Cerebellar nuclear complex (tissue), 1 donor: Measurements from ENCODE around the gene NDRG2.
"Not testable (repeated sequence)": the region's sequence is repeated elsewhere in the genome, so short reads cannot be mapped to it uniquely, and the experiment has no call there.

ENCODE experiments used
- DNase-seq, 2 experiments: peaks; one replicate each; lab custom pipeline; 2025; lab: John Stamatoyannopoulos, UW

The NDRG2 gene

DNA sequence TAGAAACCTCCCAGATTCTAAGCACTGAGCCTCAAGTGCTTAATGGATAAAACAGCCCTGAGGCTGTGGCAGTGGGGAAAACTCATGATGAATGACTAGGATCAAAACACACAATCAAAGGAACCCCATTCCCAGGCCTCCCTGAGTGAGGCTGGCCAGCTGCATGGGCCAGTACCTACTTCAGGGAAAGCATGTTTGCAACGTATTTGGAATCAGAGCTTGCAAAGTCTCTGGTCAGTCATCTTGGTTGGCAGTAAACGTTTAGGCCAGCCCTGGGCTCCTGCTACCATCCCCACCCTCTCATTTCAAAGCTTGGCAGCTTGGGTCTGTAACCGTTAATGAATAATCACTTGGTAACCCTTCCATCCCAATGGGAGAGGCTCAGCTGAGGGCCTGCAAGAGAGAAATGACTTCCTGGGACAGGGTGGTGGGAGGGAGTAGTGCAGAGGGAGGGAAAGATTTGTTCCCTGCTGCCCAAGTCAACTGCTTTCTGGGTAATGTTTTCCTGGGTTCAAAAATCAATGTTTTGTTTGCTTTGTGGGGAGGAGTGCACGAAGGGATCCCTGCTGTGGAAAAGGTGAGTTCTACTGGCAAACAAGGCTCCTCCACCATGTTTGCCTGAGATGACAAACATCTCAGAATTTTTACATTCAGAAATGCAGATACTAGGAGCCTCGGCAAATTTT is 30.7 kb upstream of the NDRG2 start:
- no peak for DNase-seq

DNA sequence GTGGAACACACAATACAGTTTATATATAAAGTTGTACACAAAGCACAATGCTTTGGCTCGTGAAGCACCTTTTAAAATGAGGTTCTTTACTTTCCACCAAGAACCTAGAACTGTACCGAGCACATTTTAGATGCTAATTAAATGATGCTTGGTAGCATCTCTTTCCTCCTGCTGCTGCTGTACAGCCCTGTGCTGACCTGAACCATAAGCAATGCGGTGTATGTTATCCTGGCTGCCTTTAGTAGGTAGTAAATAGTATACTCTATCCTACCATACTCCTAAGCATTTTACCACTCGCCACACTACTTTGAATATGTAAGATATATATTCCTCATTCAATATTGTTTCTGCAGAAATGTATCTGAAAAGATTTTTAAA is 29.9 kb upstream of the NDRG2 start:
- DNase-seq, result no peak

DNA sequence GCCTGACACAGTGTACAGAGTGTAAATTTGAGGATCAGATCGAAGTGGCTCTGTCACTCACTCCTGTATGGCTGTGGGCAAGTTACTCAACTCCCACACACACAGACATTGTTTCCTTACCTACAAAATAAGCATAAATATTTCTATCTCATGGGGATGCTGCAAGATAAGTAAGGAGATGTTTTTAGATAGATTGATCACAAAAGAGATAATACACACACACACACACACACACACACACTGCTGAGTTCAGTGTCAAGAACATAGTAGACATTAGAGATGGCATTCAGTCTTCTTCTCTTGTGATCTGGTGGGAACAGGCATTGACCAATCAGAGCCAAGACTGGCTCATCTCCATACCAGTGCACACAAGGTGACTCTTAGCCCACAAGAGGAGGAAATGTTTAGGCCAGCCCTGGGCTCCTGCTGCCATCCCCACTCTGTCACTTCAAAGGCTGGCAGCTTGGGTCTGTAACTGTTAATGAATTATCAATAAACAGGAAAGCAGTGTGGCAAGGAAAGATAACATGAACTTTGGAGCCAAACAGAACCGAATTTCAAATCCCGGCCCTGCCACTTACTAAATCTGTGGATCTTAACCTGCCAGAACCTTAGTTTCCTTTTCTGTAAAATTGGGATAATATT is 29.4 kb upstream of the NDRG2 start:
- DNase-seq, result no peak

DNA sequence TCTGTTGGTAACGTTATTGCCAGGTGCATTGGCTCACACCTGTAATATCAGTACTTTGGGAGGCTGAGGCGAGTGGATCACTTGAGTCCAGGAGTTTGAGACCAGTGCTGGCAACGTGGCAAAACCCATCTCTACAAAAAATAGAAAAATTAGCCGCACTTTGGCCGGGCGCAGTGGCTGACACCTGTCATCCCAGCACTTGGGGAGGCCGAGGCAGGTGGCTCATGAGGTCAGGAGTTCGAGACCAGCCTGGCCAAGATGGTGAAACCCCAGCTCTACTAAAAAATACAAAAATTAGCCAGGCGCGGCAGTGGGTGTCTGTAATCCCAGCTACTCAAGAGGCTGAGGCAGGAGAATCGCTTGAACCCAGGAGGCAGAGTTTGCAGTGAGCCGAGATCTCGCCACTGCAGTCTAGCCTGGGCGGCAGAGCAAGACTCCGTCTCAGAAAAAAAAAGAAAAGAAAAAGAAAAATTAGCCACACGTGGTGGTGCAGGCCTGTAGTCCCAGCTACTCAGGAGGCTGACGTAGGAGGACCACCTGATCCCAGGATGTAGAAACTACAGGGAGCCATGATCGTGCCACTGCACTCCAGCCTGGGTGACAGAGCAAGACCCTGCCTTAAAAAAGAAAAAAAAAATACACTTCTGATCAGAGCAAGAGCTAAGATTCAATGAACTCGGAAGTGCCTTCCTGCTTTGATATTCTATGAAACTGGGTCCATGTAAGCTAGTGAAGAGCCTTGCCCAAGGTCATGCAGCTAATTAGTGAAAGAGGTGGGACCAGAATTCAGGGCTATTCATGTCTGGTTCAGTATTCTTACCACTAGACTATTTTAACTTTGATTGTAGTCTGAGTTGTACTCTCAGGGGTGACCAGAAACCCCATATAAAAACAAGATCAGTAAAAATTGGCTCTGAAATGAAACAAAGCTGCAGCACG is 28.6 kb upstream of the NDRG2 start:
- no peak for DNase-seq

DNA sequence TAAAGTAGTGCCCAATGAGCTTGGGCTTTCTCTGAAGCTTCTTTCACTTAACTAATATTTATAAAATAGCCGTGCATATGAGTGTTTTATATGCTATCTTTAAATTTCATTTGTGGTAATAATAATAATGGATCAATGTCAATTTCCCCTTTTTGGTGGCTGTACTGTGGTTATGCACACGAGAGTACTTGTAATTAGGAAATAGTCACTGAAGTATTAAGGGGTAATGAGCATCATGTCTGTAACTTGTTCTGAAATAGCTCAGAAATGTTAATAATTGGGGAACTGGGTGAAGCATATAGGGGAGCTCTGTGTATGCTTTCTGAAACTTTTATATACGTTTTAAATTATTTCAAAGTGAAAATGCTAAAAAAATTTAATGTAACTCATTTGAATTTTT is 25.7 kb upstream of the NDRG2 start:
- DNase-seq, result no peak

DNA sequence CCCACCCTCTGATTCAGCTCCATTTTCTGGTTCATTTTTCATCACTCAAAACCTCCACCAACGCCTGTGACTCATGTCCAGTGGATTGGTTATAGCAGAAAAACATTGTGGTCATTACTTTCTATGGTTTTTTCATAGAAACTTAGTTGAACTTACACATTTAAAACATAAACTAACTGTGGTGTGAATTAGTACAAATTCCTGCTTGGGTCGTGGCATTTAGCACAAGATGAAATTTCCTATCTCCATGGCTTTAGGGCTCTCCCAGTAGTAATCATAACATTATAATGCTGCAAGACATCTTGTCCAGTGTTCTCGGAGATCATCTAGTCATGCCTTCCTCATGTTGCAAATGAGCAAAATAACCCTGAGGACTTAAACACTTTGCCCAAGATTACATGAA is 24.4 kb upstream of the NDRG2 start:
- DNase-seq, result no peak

DNA sequence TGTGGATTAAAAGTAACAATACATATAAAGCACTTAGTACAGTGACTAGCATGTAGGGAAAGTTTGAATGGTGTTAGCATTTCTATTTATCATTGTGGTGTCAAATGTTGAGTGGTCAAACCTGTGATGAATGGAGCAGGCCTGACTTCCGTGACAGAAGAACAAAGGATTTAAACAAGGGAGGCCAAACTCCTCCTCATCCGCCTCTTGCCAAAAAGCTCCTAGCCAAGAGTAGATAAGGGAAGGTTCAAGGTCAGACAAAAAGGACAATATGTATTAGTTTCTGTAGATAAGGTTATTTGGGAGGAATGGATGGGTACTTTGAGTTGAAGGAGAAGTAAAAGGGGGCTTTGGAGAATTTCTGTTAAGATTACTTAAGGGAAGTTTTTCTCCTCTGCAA is 23.8 kb upstream of the NDRG2 start:
- no peak for DNase-seq

DNA sequence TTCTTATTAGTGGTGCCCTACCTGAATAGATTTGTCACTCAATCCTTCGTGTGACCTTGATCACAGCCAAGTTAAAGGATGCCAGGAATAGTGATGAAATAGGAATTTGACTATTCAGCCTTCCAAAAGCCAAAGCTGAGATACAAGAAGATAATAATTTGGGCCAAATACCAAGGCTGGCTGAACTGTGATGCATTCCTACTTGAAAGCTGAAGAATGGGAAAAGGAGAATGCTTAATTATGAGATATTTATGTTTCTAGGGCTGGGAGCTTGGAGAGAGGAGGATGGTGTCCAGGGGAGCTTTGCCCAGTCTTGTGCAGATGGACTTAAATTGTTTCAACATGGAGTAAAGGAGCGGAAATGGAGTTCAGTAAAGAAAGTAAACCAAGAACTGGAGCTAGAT is 22.5 kb upstream of the NDRG2 start:
- DNase-seq, result no peak

DNA sequence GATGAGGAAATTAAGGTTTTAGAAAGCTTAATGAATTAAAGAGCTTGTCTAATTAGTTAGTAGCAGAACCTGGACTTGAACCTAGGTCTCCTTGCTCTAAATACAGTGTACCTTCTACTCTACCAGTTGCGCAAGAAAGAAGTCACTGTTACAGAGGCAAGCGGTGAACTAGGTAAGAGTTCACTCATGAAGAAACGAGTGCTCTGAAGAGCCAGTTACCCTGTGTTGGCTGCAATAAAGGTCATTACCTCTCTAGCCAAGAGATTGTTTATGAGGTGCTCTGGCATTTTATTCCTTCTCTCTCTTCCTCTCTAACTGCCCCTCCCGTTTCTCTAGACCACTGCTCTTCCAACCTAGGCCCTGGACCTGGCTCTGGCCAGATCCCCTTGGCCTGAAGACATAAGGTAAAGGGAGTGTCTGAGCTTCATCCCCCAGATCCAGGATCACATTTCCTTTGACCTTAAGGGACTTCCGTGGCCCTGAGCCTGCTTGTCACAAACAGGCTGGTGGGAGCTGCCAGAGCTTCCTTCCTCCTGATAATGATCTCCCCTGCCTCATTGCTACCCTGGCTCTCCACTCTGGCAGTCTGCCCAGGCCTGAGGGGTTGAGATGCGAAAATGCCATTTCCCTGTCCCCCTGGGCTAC is 19.2 kb upstream of the NDRG2 start:
- DNase-seq, result no peak

DNA sequence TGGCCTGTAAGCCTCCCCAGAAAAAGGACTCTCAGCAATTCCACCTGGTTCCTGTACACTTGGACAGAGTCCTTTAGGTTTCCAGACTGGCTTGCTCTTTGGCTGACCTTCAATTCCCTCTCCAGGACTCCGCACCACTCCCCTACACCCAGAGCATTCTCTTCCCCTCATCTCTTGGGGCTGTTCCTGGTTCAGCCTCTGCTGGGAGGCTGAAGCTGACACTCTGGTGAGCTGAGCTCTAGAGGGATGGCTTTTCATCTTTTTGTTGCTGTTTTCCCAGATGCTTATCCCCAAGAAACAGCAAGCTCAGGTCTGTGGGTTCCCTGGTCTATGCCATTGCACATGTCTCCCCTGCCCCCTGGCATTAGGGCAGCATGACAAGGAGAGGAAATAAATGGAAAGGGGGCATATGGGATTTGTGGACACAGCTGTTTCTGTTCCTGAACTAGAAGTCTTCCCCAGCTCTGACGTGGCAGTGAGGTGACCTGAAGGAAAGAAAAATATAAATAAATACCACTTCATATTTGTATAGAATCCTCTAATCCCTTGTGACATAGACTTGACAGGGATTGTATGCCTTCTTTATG is 18.6 kb upstream of the NDRG2 start:
- DNase-seq, result no peak

DNA sequence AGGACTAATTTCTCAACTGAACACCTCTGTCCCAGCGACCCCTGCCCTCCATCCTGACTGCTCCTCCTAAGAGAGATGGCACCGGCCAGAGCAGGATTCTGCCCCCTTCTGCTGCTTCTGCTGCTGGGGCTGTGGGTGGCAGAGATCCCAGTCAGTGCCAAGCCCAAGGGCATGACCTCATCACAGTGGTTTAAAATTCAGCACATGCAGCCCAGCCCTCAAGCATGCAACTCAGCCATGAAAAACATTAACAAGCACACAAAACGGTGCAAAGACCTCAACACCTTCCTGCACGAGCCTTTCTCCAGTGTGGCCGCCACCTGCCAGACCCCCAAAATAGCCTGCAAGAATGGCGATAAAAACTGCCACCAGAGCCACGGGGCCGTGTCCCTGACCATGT is 18.1 kb upstream of the NDRG2 start:
- DNase-seq, result no peak

DNA sequence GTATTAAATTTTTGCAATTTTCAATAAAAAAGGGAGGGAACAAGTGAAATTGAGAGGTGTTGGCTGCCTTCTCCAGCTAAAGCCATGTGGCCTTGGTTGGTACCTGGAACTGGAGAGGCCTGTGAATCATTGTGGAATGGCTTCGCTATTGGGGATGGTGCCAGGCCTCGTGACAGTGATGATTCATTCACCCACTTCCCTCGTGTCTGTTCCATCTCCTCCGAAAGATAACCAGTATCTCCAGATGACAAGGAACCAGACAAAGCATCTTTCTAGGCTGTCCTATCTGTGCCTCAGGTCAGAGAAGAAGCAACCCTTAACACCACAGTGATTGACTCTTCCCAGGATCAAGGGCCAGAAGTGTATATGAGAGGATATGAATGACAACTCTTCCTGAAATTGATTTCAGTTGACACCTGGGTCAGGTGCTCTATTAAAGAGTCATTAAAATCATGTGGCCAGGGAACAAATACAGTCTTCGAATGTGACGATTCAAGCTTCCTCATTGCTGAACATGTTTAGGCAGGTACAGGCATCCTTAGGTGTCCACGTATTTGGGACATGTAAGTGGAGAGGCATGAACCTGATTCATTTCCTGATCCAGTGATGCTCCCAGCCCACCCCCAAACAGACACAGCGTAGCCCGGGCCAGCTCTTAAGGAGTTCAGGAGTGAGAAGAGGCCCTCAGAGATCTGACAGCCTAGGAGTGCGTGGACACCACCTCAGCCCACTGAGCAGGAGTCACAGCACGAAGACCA is 17.0 kb upstream of the NDRG2 start, which contains the start of gene RNASE7:
RNASE7 (plus strand) TSS at position 687 of the 758 bp plus-strand sequence. CDS start 631 bp downstream, outside the sequence.
- no peak for DNase-seq

DNA sequence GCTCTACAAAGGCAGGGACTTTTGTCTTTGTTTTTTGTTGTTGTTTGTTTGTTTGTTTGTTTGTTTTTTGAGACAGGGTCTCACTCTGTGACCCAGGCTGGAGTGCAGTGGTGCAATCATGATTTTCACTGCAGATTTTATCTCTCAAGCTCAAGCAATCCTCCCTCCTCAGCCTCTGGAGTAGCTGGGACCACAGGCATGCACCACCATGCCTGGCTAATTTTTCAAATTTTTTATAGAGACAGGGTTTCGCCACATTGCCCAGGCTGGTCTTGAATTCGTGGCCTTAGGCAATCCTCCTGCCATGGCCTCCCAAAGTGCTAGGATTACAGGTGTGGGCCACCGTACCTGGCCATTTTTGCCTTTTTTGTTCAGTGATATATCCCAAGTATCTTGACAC is 16.1 kb upstream of the NDRG2 start:
- DNase-seq, result not testable (repeated sequence)

DNA sequence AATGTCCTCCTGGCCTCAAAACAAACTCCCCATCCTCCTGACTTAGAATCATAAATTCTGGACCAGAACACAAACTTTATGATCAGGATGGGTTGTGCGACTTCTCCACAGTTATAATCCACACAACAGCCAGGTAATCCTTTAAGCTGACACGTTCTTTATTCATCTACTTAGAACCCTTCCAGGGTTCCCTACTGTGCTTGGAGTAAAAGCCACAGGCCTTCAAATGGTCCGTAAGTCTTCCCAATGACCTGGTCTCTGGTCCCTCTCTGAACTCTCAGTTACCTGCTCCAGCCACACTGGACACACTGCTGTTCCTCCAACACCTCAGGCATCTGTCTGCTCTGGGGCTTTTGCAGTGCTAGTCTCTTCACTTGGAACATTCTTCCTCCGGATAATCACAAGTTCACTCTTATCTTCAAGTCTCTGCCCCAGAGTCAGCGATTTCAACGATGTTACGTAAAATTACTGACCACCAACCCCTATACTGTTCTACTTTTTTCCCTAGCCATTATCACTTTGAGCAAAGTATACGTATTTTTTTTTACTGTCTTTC is 15.6 kb upstream of the NDRG2 start:
- no peak for DNase-seq

DNA sequence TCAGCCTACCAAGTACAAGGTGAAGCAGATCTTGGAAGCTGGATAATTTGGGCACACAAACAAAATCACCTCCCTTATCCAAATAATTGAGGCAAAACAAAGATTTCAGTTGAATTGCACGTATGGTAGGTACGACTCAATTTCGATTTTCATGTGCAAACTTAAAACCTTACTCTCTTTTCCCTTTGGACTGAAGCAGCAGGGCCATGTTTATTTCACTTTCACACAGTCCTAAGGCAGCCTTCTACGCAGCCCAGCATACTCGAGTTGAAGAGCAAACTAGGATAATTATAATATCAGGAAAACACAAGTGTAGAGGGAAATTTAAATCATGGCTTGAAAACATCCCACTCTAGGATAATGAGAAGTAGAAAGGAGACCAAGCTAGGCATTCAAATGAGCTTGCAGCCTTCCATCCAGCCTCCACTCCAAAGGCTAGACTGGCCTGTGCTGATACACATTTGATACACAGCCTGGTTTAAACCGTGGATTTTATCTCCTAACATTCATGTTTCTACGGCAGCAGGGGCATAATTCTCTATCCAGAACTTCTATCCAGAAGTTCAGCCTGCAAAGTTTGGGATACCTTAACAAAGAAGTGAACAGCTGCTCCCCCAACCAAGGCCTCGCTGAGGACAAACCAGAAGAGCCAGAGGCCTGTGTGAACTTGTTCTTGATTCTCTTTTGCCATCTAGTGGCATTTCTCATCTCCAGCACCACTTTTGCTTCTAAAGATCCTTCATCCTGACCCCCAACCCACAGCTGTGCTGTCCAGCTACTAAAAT is 14.9 kb upstream of the NDRG2 start:
- DNase-seq, result no peak

DNA sequence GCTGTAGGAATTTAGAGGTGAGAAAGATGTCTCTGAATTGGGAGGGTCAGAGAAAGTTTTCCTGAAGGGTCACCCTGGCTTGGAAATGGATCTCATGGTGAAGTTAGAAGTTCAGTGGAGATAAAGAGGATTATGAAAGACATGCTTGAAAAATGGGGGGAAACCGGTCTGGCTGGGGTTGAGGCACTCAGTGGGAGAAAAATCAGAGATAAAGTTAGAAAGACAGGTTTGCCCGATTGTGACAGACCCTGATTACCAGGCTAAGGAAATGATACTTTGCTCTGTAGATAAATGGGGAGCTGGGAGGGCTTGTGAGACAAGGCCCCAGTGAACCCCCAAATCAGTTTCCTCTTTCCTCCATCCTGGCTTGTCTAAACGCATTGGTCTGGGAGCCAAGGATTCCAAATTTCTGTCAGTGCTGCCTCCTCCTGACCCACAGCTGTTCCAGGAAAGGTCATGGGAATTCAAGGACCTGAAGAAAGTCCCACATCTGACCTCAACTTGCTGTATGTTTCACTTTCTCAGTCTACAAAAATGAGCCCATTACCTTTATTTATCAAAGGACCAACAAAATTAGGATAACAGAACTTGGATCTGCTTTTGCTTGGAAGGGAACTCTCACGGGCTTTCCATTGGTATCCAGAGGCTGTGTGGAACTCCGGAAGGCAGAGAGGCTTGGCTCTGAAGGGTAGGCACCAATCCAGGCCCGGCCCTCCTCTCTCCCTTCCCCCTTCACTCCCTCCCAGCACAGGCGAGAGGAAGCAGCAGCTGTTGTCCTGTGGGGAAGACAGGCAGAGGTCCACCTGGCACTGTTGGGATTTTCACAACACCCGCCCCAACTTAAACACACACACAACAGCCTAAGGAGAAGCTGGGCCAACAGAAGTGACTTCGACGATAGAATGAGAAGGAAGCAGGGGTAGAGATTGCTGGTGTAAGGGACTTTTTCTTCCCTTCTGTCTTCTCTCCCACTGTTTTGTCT is 13.9 kb upstream of the NDRG2 start:
- DNase-seq, result no peak

DNA sequence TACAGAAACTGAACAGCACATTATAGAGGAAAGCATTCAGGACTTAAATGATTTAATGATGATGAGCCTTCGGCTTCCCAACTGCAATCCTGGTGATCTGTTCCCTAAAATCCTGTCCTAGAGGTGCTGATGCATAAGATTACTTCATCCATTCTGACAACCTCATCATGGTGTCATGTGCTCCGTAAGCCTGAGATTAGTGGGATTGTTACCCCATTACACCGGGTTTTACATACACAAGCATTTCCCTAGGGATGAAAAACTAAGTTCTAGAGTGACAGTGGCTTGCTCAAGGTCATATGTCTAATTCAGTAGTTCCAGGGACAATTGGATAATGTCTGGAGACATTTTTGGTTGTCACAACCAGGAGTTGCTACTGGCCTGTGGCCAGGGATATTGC is 12.3 kb upstream of the NDRG2 start:
- no peak for DNase-seq

DNA sequence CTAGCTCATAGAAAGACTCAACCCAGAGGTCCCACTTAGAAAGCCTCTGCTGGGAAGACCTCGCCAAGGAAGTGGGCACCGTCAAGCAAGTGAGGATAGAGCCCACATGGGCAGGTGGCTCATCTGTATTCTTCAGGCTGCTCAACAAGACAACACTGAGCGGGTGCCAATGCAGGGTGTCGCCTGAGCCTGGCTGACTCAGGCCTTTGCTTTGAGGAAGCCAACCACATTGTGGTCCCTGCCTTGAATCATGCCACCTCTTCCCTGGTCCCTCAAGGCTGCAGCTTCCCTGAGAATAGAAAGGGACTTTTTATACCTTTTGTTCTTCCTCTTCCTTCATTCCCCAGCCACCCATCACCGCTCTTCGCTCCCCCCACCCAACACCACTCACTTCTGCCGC is 11.9 kb upstream of the NDRG2 start:
- DNase-seq, result no peak

DNA sequence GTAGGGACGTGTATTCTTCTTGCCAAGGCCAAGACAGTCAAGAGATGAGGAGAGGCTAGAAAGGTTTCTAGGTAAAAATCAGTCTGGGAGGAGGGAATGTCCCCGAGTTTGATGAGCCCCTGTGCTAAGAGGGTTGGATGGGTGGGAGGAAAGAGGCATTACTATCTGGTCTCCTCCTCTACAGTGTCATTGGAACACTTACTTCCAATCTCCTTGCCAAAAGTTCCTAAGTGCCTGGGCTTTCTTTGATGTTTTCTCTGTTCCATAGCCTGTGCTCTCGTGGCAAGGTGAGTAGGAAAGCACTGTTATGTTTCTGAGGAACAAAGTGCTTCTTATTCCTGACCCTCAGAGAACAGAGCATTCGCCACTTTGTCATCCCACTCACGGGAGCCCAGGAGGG is 9.8 kb upstream of the NDRG2 start, which contains the start of gene RNASE13:
RNASE13 (minus strand) TSS at position 101 of the 400 bp plus-strand sequence. CDS start 519 bp downstream, outside the sequence.
- DNase-seq, result no peak
